Measurements from ENCODE around the gene AP3D1.
A peak's percentile ranks its signal among the peaks of the same experiment; 100 is the strongest.
"Not testable (repeated sequence)": the region's sequence is repeated elsewhere in the genome, so short reads cannot be mapped to it uniquely, and the experiment has no call there.

AP3D1 gene

DNA sequence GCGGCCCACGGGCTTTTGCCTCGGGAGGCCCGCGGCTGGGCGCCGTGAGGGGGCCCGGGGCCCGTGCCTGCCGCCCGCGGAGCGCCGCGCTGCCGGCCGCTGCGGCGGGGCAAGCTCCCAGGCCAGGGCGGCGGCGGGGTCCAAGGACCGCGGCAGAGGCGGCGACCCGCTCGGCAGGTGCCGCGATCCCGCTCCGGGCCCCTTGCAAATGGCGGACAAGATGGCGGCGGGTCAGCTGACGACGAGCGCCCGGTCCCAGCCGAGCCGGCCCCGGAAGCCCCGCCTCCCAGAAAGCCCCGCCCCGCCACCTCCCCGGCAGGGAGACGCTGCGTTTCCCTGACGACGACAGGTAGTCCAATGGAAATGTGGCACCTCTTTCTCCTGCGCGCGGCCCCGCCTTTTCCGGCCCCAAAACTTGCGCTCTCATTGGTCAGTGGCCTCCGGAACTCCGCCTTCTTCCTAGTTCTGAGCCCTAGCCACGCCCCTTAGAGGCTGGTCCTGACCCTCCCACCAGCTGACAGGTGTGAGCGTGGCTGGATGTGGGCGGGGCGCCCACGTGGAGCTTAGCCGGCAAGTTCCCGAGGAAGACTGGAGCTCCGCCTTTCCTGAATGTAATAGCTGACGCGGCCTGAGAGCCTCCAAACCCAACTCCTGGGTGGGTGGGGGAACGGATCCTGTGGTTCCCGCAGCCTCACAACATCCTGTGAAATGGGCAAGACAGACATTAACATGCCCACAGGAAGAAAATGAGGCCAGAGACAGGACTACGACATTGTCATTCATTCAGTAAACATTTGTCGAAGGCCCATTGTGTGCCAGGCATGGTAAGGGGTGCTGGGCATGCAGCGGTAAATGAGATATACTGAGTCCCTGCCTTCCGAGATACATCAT lies at the start of gene AP3D1:
TSS of gene AP3D1 (minus strand) at position 228 of the 891 bp plus-strand sequence. CDS start 232 bp downstream, outside the sequence.
- peaks cover 35% of the 10 kb centered on the region for H3K4me1 Mint-ChIP-seq (ENCODE audit: low read depth)
- no peaks in the 10 kb centered on the region for H3K27me3 Mint-ChIP-seq (ENCODE audit: low read depth)
- peak within 1 kb of the TSS; percentile 83 for H3K27ac Mint-ChIP-seq
- H3K4me3 Mint-ChIP-seq, result peak within 1 kb of the TSS; percentile 83
- H3K9me3 Mint-ChIP-seq, result no peaks in the 10 kb centered on the region
- H3K36me3 Mint-ChIP-seq (ENCODE audit: low read depth), result peaks cover 7% of the 10 kb centered on the region

- not testable (repeated sequence) for H3K9me3 Mint-ChIP-seq; H3K36me3 Mint-ChIP-seq (ENCODE audit: low read depth); H3K27me3 Mint-ChIP-seq (ENCODE audit: low read depth); H3K4me1 Mint-ChIP-seq (ENCODE audit: low read depth); H3K27ac Mint-ChIP-seq; H3K4me3 Mint-ChIP-seq
These were observed 49.4 kb upstream of the AP3D1 start for GRCh38 chr19:2200624-2201294.

- H3K27me3 Mint-ChIP-seq (ENCODE audit: low read depth), result no peaks in the 10 kb centered on the region
These were observed 48.7 kb upstream of the AP3D1 start for GRCh38 chr19:2199861-2200623.

DNA sequence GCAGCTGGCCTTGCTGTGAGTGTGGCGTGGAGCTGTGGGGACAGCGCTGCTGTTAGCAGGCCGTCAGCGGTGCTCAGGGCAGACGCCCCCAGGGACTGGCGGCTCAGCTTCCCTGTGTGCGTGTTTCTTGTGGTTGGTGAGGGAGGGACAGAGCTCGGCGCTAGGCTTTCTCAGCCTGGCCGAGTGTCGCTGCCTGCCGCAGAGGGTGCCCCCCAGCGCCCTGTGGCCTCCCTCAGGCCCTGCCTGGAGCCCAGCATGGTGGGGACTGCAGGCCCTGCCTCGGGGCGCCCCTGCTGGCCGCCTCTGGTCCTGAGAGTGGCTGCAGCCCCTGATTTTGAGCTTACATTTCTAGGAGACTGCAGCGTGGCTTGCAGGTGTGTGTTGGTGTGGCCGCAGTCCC lies 47.8 kb upstream of the AP3D1 start:
- H3K27me3 Mint-ChIP-seq (ENCODE audit: low read depth), result no peaks in the 10 kb centered on the region
- H3K36me3 Mint-ChIP-seq (ENCODE audit: low read depth), result peaks cover 1% of the 10 kb centered on the region
- no peaks in the 10 kb centered on the region for H3K4me1 Mint-ChIP-seq (ENCODE audit: low read depth)
- no peak overlapping the region for H3K4me3 Mint-ChIP-seq
- no peaks in the 10 kb centered on the region for H3K9me3 Mint-ChIP-seq
- no peak overlapping the region for H3K27ac Mint-ChIP-seq

More at GRCh38 chr19:2199861-2200623, 48.7 kb upstream of the AP3D1 start:
- H3K4me3 Mint-ChIP-seq, result no peak overlapping the region
- no peaks in the 10 kb centered on the region for H3K9me3 Mint-ChIP-seq
- H3K36me3 Mint-ChIP-seq (ENCODE audit: low read depth), result peaks cover 1% of the 10 kb centered on the region
- H3K4me1 Mint-ChIP-seq (ENCODE audit: low read depth), result no peaks in the 10 kb centered on the region
- no peak overlapping the region for H3K27ac Mint-ChIP-seq

DNA sequence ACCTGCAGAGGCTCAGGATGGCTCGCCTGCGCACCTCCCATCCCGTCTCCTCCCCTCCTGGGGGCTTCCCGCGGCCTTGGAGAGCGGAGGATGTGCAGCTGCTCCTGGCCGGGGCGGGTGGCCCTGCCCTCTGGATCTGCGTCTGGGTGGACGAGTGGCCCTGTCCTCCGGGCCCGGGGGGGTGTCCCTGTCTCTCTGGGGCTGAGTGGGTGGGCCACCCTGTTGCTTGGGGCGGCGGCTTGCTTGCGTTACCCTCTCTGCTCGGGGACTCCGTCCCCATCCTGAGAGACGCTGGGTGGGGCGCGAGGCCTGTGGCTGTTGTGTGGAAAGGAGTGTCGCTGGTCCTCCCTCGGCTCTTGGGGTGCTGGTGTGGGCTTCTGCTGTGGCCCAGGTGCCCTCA lies 47.0 kb upstream of the AP3D1 start:
- H3K9me3 Mint-ChIP-seq, result no peaks in the 10 kb centered on the region
- no peaks in the 10 kb centered on the region for H3K27me3 Mint-ChIP-seq (ENCODE audit: low read depth)

DNA sequence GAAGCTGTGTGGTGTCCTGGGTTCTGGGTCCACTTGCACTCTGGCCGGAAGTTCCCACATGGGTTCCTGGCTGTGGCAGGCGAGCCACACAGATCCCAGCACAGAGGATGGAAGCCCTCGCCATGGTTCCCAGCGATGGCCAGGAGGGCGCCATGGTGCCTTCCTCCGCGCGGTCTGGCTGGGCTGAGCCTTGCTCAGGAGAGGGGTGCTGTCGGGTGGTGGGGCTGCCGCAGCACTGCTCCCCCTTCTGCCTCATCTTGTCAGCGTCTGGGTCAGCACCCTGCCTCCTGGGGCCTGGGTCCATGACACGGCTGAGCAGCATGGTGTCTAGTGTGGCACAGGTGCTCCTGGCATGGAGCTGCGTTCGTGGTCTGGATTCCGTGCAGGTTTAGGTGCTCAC lies 45.9 kb upstream of the AP3D1 start:
- H3K4me1 Mint-ChIP-seq (ENCODE audit: low read depth), result no peaks in the 10 kb centered on the region
- H3K9me3 Mint-ChIP-seq, result no peaks in the 10 kb centered on the region
- no peak overlapping the region for H3K4me3 Mint-ChIP-seq
- peaks cover 1% of the 10 kb centered on the region for H3K36me3 Mint-ChIP-seq (ENCODE audit: low read depth)
- H3K27me3 Mint-ChIP-seq (ENCODE audit: low read depth), result no peaks in the 10 kb centered on the region
- H3K27ac Mint-ChIP-seq, result no peak overlapping the region

More for the DNA sequence above, 47.0 kb upstream of the AP3D1 start:
- H3K4me1 Mint-ChIP-seq (ENCODE audit: low read depth), result no peaks in the 10 kb centered on the region
- no peak overlapping the region for H3K27ac Mint-ChIP-seq
- H3K36me3 Mint-ChIP-seq (ENCODE audit: low read depth), result peaks cover 1% of the 10 kb centered on the region
- no peak overlapping the region for H3K4me3 Mint-ChIP-seq

GRCh38 chr19:2195914-2196313 lies 44.5 kb upstream of the AP3D1 start:
- Mint-ChIP-seq H3K4me1 (ENCODE audit: low read depth) (no peaks in the 10 kb centered on the region), H3K27me3 (ENCODE audit: low read depth) (no peaks in the 10 kb centered on the region), H3K4me3 (no peak overlapping the region), H3K9me3 (no peaks in the 10 kb centered on the region), H3K27ac (no peak overlapping the region), H3K36me3 (ENCODE audit: low read depth) (peaks cover 4% of the 10 kb centered on the region)

DNA sequence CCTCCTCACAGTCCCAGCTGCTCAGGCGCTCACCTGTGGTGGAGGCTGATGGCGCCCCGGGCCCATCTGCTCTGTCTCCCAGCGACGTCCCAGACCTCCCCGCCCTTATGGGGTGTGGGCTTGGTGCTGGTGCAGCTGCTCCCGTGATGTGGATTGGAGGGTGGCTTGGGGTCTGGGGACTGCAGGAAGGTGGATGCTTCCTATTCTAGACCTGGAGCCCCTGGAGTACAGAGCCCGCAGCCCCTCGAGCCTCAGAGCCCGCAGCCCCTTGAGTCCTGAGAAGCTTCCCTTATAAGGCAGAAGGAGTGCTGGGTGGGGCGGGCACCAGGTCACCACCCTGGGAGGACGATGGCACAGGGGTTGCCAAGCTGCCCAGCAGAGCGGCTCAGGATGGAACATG lies 44.0 kb upstream of the AP3D1 start:
- Mint-ChIP-seq H3K27me3 (ENCODE audit: low read depth) (no peaks in the 10 kb centered on the region), H3K4me1 (ENCODE audit: low read depth) (no peaks in the 10 kb centered on the region), H3K4me3 (no peak overlapping the region), H3K36me3 (ENCODE audit: low read depth) (peaks cover 4% of the 10 kb centered on the region), H3K9me3 (no peaks in the 10 kb centered on the region), H3K27ac (no peak overlapping the region)

DNA sequence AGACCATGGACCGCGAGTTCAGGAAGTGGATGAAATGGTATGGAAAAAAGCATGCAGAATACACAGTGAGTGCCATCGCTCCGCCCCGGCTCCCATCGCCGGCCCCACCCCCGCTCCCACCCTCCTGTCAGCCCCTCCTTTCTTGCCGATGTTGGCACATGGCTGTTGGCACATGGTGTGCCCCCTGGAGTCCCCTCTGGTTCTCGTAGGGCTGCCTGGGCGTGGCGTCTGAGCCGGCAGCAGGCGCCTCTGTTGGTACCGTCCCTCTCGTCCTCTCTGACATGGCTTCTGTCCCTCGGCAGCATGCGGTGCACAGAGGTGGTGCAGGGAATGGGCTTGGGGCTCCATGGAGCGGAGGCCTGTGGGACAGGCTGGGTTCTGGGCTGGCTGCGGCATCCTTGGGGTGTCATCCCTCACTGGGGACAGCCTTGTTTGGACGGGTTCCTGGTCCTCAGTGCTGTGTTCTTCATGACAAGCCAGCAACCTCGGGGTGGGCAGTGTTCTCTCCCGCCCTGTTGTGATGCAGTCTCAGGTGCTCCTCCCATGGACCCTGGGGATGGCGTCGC lies 43.2 kb upstream of the AP3D1 start:
- H3K4me1 Mint-ChIP-seq (ENCODE audit: low read depth), result no peaks in the 10 kb centered on the region
- no peaks in the 10 kb centered on the region for H3K9me3 Mint-ChIP-seq
- H3K27ac Mint-ChIP-seq, result no peak overlapping the region
- peaks cover 4% of the 10 kb centered on the region for H3K36me3 Mint-ChIP-seq (ENCODE audit: low read depth)
- H3K4me3 Mint-ChIP-seq, result no peak overlapping the region
- no peaks in the 10 kb centered on the region for H3K27me3 Mint-ChIP-seq (ENCODE audit: low read depth)

DNA sequence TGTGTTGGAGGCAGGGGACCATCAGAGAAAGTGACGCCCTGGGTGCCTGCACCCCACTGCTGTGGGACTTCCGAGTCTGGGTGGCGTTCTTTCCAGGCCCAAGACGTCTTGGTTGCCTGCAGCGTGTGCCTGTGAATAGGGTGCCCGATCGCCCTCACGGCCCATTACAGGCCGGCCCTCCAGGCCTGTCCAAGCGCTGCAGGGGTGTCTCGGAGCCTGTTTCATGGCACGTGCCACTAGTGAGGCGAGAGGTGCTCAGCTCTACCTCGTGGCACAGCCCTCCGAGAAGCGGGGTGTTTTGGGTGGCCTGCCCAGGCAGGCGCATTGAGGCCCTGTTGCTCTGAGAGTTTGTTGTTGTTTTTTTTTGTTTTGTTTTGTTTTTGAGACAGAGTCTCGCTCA lies 42.4 kb upstream of the AP3D1 start:
- Mint-ChIP-seq H3K9me3 (no peaks in the 10 kb centered on the region), H3K4me1 (ENCODE audit: low read depth) (no peaks in the 10 kb centered on the region), H3K36me3 (ENCODE audit: low read depth) (peaks cover 4% of the 10 kb centered on the region), H3K27ac (no peak overlapping the region), H3K27me3 (ENCODE audit: low read depth) (no peaks in the 10 kb centered on the region), H3K4me3 (no peak overlapping the region)

- Mint-ChIP-seq H3K27ac (no peak overlapping the region), H3K27me3 (ENCODE audit: low read depth) (no peaks in the 10 kb centered on the region), H3K36me3 (ENCODE audit: low read depth) (peaks cover 4% of the 10 kb centered on the region), H3K4me1 (ENCODE audit: low read depth) (peaks cover 2% of the 10 kb centered on the region), H3K4me3 (no peak overlapping the region), H3K9me3 (no peaks in the 10 kb centered on the region)
These were observed 41.5 kb upstream of the AP3D1 start for GRCh38 chr19:2192862-2193261.

DNA sequence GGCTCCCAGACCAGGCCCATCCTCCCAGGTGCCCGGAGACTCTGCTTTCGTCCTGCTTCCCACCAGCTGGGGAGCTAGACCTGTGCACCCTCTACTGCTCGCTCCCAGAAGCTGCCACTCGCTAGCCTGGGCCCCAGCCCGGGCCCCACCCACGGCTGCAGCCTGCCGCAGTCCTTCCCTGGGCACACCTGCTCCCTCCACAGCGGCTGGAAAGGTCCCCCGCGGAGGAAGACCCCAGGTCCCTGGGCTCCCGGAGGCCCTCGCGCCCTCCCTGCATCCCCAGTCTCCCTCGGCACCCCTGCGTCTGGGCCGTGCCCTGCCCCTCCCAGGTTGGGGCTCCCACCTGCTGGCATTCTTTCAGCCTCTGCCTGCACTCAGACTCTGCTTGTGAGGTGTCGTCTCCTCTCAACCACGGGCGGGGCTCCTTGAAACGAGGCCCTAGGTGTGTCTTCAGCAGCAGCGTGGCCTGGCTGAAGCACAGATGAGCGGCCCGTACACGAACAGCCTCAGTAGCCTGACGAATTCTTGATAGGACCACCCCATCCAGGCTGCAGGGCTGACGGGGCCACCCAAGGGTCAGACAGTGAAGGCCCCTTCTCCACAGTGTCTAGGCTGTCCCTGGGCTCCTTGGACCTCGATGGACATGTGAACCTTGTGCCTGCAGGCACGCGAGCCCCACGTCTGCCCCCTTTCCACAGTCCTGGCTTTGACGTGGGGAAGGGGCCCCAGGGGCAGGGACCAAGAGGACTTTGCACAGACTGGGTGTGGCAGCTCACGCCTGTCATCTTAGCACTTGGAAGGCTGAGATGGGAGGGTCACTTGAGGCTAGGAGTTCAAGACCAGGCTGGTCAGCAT lies 40.3 kb upstream of the AP3D1 start:
- Mint-ChIP-seq H3K4me1 (ENCODE audit: low read depth) (peaks cover 2% of the 10 kb centered on the region), H3K27ac (no peak overlapping the region), H3K9me3 (no peaks in the 10 kb centered on the region), H3K4me3 (no peak overlapping the region), H3K27me3 (ENCODE audit: low read depth) (no peaks in the 10 kb centered on the region), H3K36me3 (ENCODE audit: low read depth) (peaks cover 7% of the 10 kb centered on the region)

DNA sequence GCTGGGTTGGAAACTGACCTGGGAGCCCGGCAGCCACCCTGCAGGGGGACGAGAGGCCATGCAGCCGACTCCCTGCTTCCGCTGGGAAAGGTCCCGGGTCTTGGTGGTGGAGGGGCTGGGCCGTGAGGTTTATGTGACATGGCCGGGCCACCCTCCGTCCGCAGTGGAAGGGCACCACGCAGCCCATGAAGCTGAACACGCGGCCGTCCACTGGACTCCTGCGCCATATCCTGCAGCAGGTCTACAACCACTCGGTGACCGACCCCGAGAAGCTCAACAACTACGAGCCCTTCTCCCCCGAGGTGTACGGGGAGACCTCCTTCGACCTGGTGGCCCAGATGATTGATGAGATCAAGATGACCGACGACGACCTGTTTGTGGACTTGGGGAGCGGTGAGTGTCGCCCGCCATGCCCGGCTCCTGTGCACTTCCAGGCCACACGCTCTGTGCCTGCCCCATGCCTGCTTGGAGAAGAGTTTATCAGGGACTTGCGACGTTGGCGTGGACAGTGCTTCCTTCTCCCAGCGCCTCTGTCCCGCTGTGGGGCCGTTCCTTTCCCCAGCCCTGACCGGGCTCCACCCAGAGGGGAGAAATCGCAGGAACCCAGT lies 39.6 kb upstream of the AP3D1 start:
- H3K4me3 Mint-ChIP-seq, result no peak overlapping the region
- H3K4me1 Mint-ChIP-seq (ENCODE audit: low read depth), result peaks cover 2% of the 10 kb centered on the region
- no peaks in the 10 kb centered on the region for H3K9me3 Mint-ChIP-seq
- H3K36me3 Mint-ChIP-seq (ENCODE audit: low read depth), result peaks cover 7% of the 10 kb centered on the region
- no peaks in the 10 kb centered on the region for H3K27me3 Mint-ChIP-seq (ENCODE audit: low read depth)
- no peak overlapping the region for H3K27ac Mint-ChIP-seq
